Muscle layer of colon (tissue), 2 donors: ENCODE measurements around the gene CEACAM7.

Experiments
- H3K27ac ChIP-seq: one replicate; pipeline ENCODE4 v1.7.0; 2013; ENCODE audit warnings: low read depth, mild to moderate bottlenecking, low read length, moderate library complexity
- H3K27me3 ChIP-seq, 2 donors: one replicate each; pipeline ENCODE4 v1.7.0; 2013; ENCODE audit warnings: low read length in 2 of 2, mild to moderate bottlenecking in 2 of 2; ENCODE audit not compliant: insufficient read depth in 2 of 2, control insufficient read depth in 1 of 2
- H3K36me3 ChIP-seq: one replicate; pipeline ENCODE4 v1.7.0; 2013; ENCODE audit warnings: mild to moderate bottlenecking, low read length; ENCODE audit not compliant: insufficient read depth
- H3K4me1 ChIP-seq: one replicate; pipeline ENCODE4 v1.7.0; 2013; ENCODE audit warnings: mild to moderate bottlenecking, low read length; ENCODE audit not compliant: insufficient read depth
- H3K4me3 ChIP-seq, 2 donors: one replicate each; pipeline ENCODE4 v1.7.0; 2013; ENCODE audit warnings: low read length in 2 of 2, low read depth in 1 of 2, mild to moderate bottlenecking in 1 of 2, moderate library complexity in 1 of 2
- H3K9ac ChIP-seq: one replicate; pipeline ENCODE4 v1.7.0; 2013; ENCODE audit warnings: low read length
- H3K9me3 ChIP-seq: one replicate; pipeline ENCODE4 v1.7.0; 2013; ENCODE audit warnings: mild to moderate bottlenecking, low read length
- donor health status: abdominal sarcoma.
- donor health status: Adenocarcinoma of cecum.

Gene CEACAM7

DNA sequence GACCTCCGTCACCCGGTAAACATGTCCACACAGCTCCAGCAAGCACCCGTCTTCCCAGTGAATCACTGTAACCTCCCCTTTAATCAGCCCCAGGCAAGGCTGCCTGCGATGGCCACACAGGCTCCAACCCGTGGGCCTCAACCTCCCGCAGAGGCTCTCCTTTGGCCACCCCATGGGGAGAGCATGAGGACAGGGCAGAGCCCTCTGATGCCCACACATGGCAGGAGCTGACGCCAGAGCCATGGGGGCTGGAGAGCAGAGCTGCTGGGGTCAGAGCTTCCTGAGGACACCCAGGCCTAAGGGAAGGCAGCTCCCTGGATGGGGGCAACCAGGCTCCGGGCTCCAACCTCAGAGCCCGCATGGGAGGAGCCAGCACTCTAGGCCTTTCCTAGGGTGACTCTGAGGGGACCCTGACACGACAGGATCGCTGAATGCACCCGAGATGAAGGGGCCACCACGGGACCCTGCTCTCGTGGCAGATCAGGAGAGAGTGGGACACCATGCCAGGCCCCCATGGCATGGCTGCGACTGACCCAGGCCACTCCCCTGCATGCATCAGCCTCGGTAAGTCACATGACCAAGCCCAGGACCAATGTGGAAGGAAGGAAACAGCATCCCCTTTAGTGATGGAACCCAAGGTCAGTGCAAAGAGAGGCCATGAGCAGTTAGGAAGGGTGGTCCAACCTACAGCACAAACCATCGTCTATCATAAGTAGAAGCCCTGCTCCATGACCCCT lies 11.3 kb upstream of the CEACAM7 start:
- Histone ChIP-seq H3K4me1 (no peaks in the 10 kb centered on the region), H3K36me3 (no peaks in the 10 kb centered on the region), H3K9ac (no peak overlapping the region), H3K27ac (no peak overlapping the region), H3K27me3 (peaks cover 0 to 16% of the 10 kb centered on the region in 2 donors), H3K9me3 (no peaks in the 10 kb centered on the region), H3K4me3 (no peak overlapping the region)

DNA sequence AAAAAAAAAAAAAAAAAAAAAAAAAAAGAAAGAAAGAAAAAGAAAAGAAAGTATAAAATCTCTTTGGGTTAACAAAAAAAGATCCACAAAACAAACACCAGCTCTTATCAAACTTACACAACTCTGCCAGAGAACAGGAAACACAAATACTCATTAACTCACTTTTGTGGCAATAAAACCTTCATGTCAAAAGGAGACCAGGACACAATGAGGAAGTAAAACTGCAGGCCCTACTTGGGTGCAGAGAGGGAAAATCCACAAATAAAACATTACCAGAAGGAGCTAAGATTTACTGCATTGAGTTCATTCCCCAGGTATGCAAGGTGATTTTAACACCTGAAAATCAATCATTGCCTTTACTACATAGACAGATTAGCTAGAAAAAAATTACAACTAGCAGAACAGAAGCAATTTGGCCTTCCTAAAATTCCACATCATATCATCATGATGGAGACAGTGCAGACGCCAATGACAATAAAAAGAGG lies 10.7 kb upstream of the CEACAM7 start:
- Histone ChIP-seq H3K36me3 (no peaks in the 10 kb centered on the region), H3K4me1 (no peaks in the 10 kb centered on the region), H3K27me3 (peaks cover 0 to 16% of the 10 kb centered on the region in 2 donors), H3K9ac (no peak overlapping the region), H3K27ac (no peak overlapping the region), H3K9me3 (no peaks in the 10 kb centered on the region), H3K4me3 (no peak overlapping the region)

DNA sequence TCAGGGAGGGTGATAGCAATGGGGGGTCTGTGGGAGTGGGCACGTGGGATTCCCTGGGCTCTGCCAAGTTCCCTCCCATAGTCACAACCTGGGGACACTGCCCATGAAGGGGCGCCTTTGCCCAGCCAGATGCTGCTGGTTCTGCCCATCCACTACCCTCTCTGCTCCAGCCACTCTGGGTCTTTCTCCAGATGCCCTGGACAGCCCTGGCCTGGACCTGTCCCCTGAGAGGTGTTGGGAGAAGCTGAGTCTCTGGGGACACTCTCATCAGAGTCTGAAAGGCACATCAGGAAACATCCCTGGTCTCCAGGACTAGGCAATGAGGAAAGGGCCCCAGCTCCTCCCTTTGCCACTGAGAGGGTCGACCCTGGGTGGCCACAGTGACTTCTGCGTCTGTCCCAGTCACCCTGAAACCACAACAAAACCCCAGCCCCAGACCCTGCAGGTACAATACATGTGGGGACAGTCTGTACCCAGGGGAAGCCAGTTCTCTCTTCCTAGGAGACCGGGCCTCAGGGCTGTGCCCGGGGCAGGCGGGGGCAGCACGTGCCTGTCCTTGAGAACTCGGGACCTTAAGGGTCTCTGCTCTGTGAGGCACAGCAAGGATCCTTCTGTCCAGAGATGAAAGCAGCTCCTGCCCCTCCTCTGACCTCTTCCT lies 9.3 kb upstream of the CEACAM7 start:
- Histone ChIP-seq H3K36me3 (no peaks in the 10 kb centered on the region), H3K4me1 (no peaks in the 10 kb centered on the region), H3K9ac (no peak overlapping the region), H3K27ac (no peak overlapping the region), H3K4me3 (no peak overlapping the region), H3K9me3 (no peaks in the 10 kb centered on the region), H3K27me3 (peaks cover 0 to 16% of the 10 kb centered on the region in 2 donors)

DNA sequence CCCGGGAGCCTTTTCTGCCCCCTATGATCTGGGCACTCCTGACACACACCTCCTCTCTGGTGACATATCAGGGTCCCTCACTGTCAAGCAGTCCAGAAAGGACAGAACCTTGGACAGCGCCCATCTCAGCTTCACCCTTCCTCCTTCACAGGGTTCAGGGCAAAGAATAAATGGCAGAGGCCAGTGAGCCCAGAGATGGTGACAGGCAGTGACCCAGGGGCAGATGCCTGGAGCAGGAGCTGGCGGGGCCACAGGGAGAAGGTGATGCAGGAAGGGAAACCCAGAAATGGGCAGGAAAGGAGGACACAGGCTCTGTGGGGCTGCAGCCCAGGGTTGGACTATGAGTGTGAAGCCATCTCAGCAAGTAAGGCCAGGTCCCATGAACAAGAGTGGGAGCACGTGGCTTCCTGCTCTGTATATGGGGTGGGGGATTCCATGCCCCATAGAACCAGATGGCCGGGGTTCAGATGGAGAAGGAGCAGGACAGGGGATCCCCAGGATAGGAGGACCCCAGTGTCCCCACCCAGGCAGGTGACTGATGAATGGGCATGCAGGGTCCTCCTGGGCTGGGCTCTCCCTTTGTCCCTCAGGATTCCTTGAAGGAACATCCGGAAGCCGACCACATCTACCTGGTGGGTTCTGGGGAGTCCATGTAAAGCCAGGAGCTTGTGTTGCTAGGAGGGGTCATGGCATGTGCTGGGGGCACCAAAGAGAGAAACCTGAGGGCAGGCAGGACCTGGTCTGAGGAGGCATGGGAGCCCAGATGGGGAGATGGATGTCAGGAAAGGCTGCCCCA lies 8.5 kb upstream of the CEACAM7 start:
- Histone ChIP-seq H3K9ac (no peak overlapping the region), H3K27ac (no peak overlapping the region), H3K36me3 (no peaks in the 10 kb centered on the region), H3K27me3 (peaks cover 0 to 14% of the 10 kb centered on the region in 2 donors), H3K4me1 (no peaks in the 10 kb centered on the region), H3K4me3 (no peak overlapping the region), H3K9me3 (no peaks in the 10 kb centered on the region)

DNA sequence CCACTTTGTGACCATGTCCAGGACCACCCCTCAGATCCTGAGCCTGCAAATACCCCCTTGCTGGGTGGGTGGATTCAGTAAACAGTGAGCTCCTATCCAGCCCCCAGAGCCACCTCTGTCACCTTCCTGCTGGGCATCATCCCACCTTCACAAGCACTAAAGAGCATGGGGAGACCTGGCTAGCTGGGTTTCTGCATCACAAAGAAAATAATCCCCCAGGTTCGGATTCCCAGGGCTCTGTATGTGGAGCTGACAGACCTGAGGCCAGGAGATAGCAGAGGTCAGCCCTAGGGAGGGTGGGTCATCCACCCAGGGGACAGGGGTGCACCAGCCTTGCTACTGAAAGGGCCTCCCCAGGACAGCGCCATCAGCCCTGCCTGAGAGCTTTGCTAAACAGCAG lies 7.7 kb upstream of the CEACAM7 start:
- Histone ChIP-seq H3K27ac (no peak overlapping the region), H3K27me3 (peaks cover 0 to 11% of the 10 kb centered on the region in 2 donors)

DNA sequence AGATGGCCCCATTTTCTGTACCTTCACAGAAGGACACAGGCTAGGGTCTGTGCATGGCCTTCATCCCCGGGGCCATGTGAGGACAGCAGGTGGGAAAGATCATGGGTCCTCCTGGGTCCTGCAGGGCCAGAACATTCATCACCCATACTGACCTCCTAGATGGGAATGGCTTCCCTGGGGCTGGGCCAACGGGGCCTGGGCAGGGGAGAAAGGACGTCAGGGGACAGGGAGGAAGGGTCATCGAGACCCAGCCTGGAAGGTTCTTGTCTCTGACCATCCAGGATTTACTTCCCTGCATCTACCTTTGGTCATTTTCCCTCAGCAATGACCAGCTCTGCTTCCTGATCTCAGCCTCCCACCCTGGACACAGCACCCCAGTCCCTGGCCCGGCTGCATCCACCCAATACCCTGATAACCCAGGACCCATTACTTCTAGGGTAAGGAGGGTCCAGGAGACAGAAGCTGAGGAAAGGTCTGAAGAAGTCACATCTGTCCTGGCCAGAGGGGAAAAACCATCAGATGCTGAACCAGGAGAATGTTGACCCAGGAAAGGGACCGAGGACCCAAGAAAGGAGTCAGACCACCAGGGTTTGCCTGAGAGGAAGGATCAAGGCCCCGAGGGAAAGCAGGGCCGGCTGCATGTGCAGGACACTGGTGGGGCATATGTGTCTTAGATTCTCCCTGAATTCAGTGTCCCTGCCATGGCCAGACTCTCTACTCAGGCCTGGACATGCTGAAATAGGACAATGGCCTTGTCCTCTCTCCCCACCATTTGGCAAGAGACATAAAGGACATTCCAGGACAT lies 7.0 kb upstream of the CEACAM7 start:
- H3K27me3 ChIP-seq, result peaks cover 0 to 11% of the 10 kb centered on the region in 2 donors
- no peak overlapping the region for H3K27ac ChIP-seq
- no peaks in the 10 kb centered on the region for H3K9me3 ChIP-seq
- H3K36me3 ChIP-seq, result no peaks in the 10 kb centered on the region
- H3K4me1 ChIP-seq, result no peaks in the 10 kb centered on the region
- no peak overlapping the region for H3K9ac ChIP-seq
- H3K4me3 ChIP-seq, result no peak overlapping the region

More for the DNA sequence above, 7.7 kb upstream of the CEACAM7 start:
- Histone ChIP-seq H3K9ac (no peak overlapping the region), H3K36me3 (no peaks in the 10 kb centered on the region), H3K4me1 (no peaks in the 10 kb centered on the region), H3K9me3 (no peaks in the 10 kb centered on the region), H3K4me3 (no peak overlapping the region)

DNA sequence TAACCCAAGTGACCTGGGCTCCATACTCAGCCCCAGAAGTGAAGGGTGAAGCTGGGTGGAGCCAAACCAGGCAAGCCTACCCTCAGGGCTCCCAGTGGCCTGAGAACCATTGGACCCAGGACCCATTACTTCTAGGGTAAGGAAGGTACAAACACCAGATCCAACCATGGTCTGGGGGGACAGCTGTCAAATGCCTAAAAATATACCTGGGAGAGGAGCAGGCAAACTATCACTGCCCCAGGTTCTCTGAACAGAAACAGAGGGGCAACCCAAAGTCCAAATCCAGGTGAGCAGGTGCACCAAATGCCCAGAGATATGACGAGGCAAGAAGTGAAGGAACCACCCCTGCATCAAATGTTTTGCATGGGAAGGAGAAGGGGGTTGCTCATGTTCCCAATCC lies 6.1 kb upstream of the CEACAM7 start:
- Histone ChIP-seq H3K4me1 (no peaks in the 10 kb centered on the region), H3K4me3 (no peak overlapping the region), H3K36me3 (no peaks in the 10 kb centered on the region), H3K27me3 (peaks cover 0 to 11% of the 10 kb centered on the region in 2 donors), H3K9ac (no peak overlapping the region), H3K27ac (no peak overlapping the region), H3K9me3 (no peaks in the 10 kb centered on the region)

DNA sequence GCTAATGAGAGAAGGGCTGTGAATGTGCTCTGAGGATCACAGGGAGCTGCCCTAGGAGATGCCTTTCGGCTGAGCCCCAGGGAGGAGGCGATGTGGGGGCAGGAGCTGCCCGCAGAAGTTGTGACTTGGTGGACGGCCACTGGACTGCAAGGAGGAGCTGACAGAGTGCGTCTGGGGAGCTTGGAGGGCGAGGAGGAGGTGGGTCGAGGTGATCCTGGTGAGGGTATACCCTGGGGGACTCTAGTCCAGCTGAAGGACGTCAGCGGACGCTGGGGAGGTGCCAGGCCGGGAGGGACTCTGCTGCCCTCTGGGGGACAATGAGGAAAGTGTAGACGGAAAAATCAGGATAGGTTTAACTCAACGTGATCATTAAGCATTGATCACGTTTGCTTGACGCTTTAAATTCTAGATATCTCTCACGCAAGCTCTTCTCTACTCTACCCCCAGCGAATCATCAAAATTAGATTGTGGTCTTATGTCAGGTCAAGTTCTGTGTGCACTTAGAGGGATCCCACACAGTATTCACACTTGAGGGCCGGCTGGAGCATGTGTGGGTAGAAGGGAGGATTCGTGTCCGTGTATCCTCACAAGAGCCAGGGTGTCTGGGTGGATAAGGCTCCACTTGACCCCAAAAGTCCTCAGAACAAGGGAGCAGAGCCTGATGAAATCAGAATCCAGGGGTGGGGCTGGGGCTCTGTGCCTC lies 3.3 kb upstream of the CEACAM7 start:
- Histone ChIP-seq H3K27ac (no peak overlapping the region), H3K36me3 (no peaks in the 10 kb centered on the region), H3K4me1 (no peaks in the 10 kb centered on the region), H3K9ac (no peak overlapping the region), H3K4me3 (no peak overlapping the region), H3K27me3 (peaks cover 0 to 7% of the 10 kb centered on the region in 2 donors), H3K9me3 (no peaks in the 10 kb centered on the region)

DNA sequence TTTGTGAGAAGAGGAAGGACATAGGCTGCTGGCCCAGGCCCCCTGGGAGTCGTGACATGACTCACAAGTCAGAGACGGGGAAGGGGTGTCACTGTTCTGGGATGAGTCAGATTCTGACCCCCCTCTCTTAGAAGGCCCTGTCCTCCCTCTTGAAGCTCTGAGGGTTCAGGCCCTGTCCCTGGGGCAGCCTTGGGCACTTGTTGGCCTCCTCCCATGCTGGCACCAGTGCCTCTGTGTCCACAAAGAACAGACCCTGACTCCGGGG lies 2.7 kb upstream of the CEACAM7 start:
- no peak overlapping the region for H3K4me3 ChIP-seq
- no peak overlapping the region for H3K9ac ChIP-seq
- peaks cover 0 to 3% of the 10 kb centered on the region in 2 donors for H3K27me3 ChIP-seq
- no peaks in the 10 kb centered on the region for H3K36me3 ChIP-seq
- H3K9me3 ChIP-seq, result no peaks in the 10 kb centered on the region
- no peaks in the 10 kb centered on the region for H3K4me1 ChIP-seq
- no peak overlapping the region for H3K27ac ChIP-seq

DNA sequence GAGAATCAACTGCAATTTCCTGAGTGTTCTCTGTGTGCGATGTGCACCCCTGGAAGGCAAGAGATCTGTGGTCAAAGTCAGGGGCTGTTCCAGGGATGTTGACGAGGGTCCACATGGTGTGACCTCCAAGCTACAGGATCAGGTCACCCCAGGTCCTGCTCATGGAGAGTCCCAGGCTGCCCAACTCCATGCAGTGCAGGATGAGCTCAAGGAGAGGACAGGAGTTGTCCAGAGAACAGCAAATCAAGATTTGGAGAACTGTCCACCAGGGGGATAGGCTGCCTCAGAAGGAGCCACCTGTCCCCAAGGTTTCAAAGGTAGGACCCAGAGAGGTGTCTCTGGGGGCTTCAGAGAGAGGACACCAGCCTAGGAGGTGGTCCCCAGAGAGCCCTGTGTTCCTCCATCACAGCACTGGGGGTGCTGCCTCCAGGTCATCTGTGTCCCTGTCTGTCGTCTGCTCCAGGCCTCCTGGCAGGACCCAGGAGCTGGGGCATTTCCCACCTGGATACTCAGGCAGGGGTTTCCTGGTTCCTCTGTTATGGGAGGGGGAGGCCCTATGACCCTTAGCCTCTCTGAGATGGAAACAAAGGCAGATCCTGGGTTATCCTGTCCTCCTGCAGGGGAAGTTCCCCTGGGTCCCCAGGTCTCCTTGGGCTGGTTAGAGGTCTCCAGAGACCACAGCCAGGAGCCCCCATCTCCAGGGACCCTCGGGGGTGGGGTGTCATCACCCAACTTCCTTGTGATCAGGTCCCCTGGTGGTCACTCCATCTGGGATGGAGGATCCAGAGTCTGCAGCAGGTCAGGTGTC lies 2.1 kb upstream of the CEACAM7 start:
- Histone ChIP-seq H3K27ac (no peak overlapping the region), H3K4me1 (no peaks in the 10 kb centered on the region), H3K4me3 (no peak overlapping the region), H3K9me3 (no peaks in the 10 kb centered on the region), H3K27me3 (no peaks in the 10 kb centered on the region), H3K9ac (no peak overlapping the region), H3K36me3 (no peaks in the 10 kb centered on the region)
